Keratinocyte (primary cell): Measurements from ENCODE around the gene GALNT6. TPM values are rescaled to one million over a fixed set of nuclear protein-coding genes. Genes with fewer than 3 reads are reported as not detected.

Experiments used
- DNase-seq: peaks from one replicate; pipeline ENCODE4 v3.0.0-alpha.2; 2011; ENCODE audit warnings: low read depth, missing footprints, low spot score
- FAIRE-seq: peaks from 2 replicates; lab custom pipeline; 2011; peaks lifted over from hg19 to GRCh38; lab: Jason Lieb, UNC
- H2AFZ ChIP-seq: 2 replicates; pipeline ENCODE4 v1.6.0; 2012; ENCODE audit warnings: low read length, control low read depth, inconsistent platforms; ENCODE audit not compliant: control insufficient read depth
- H3K27ac ChIP-seq: 2 replicates; pipeline ENCODE4 v1.5.1; 2011; ENCODE audit warnings: low read length; ENCODE audit not compliant: control insufficient read depth, insufficient read depth
- H3K27me3 ChIP-seq: 3 replicates; pipeline ENCODE4 v1.6.0; 2011; ENCODE audit warnings: low read length; ENCODE audit not compliant: control insufficient read depth, insufficient read depth; ENCODE audit errors: extremely low read depth
- H3K36me3 ChIP-seq, 2 experiments: 2 replicates in 1 of 2; 3 replicates in 1 of 2; pipeline ENCODE4 v1.5.1; 2011; ENCODE audit warnings: low read length in 2 of 2, mild to moderate bottlenecking in 1 of 2; ENCODE audit not compliant: control insufficient read depth in 2 of 2, insufficient read depth in 2 of 2; ENCODE audit errors: extremely low read depth in 1 of 2
- H3K4me1 ChIP-seq: 3 replicates; pipeline ENCODE4 v1.5.1; 2011; ENCODE audit warnings: low read length; ENCODE audit not compliant: control insufficient read depth, insufficient read depth; ENCODE audit errors: extremely low read depth
- H3K4me2 ChIP-seq: 3 replicates; pipeline ENCODE4 v1.6.0; 2011; ENCODE audit warnings: low read depth, low read length; ENCODE audit not compliant: control insufficient read depth, insufficient read depth; ENCODE audit errors: extremely low read depth
- H3K4me3 ChIP-seq, 3 experiments: fragments of 200-600 bp in 1 of 3; sonication (generic) in 1 of 3; 2 replicates in 2 of 3; 3 replicates in 1 of 3; pipeline ENCODE4 v1.5.1; 2011 to 2016; ENCODE audit warnings: low read length in 3 of 3, mild to moderate bottlenecking in 3 of 3, control low read depth in 2 of 3, inconsistent platforms in 1 of 3, low read depth in 1 of 3, mixed read lengths in 1 of 3, mixed run types in 1 of 3, moderate library complexity in 1 of 3; ENCODE audit not compliant: control insufficient read depth in 2 of 3, insufficient read depth in 2 of 3; ENCODE audit errors: extremely low read depth in 1 of 3
- H3K79me2 ChIP-seq: 2 replicates; pipeline ENCODE4 v1.6.0; 2012; ENCODE audit warnings: low read length; ENCODE audit not compliant: control insufficient read depth, insufficient read depth
- H3K9ac ChIP-seq: 3 replicates; pipeline ENCODE4 v1.6.0; 2011; ENCODE audit warnings: low read length; ENCODE audit not compliant: control insufficient read depth, insufficient read depth; ENCODE audit errors: extremely low read depth
- H3K9me1 ChIP-seq: 3 replicates; pipeline ENCODE4 v1.6.0; 2011; ENCODE audit warnings: low read length; ENCODE audit not compliant: control insufficient read depth, insufficient read depth; ENCODE audit errors: extremely low read depth
- H3K9me3 ChIP-seq: 2 replicates; pipeline ENCODE4 v1.5.1; 2012; ENCODE audit warnings: low read depth, low read length; ENCODE audit not compliant: control insufficient read depth
- H4K20me1 ChIP-seq: 3 replicates; pipeline ENCODE4 v1.6.0; 2011; ENCODE audit warnings: low read length; ENCODE audit not compliant: control insufficient read depth, insufficient read depth; ENCODE audit errors: extremely low read depth
- EZH2 ChIP-seq: IDR thresholded peaks from one replicate; pipeline ENCODE4 v1.6.1; 2012; ENCODE audit warnings: inconsistent platforms, mild to moderate bottlenecking, low read length, moderate library complexity
- dilution Hi-C: fragments of 300-500 bp; cut with MboI; formaldehyde crosslinking; loops from one replicate; pipeline ENCODE4 v1.7.0; 2020; ENCODE audit warnings: low sequenced_read_pairs; ENCODE audit not compliant: extremely low pct_ligation_motif_present
- polyA plus RNA-seq, 5 experiments: library from polyadenylated mRNA; depleted of rRNA in 3 of 5; stranded (reverse) in 3 of 5; stranded (forward) in 1 of 5; unstranded in 1 of 5; fragments of >200 nt; gene quantifications; 1 replicate in 1 of 5; 2 replicates in 3 of 5; 3 replicates in 1 of 5; pipeline versions ENCODE4 v1.2.1 to v1.2.3, GENCODE V29; 2011 to 2012; ENCODE audit warnings: missing spikeins in 2 of 5, low read depth in 1 of 5, low replicate concordance in 1 of 5
- TF ChIP-seq, protein P1 (sequence below), 3 experiments: IDR thresholded peaks in 1 of 3; conservative IDR thresholded peaks in 1 of 3; optimal IDR thresholded peaks in 1 of 3; 2 replicates in 2 of 3; 3 replicates in 1 of 3; pipeline versions ENCODE3 to v1.5.1; 2011; ENCODE audit warnings: low read length in 3 of 3, mild to moderate bottlenecking in 3 of 3, moderate library complexity in 2 of 3, control low read depth in 1 of 3, inconsistent platforms in 1 of 3; ENCODE audit not compliant: insufficient read depth in 2 of 3; ENCODE audit errors: extremely low read depth in 1 of 3

GALNT6 gene
- polyA plus RNA-seq, 1 donor (not counting 4 experiments of a cell fraction or from before 2014, with no cell fraction given), result 42.7 TPM

DNA sequence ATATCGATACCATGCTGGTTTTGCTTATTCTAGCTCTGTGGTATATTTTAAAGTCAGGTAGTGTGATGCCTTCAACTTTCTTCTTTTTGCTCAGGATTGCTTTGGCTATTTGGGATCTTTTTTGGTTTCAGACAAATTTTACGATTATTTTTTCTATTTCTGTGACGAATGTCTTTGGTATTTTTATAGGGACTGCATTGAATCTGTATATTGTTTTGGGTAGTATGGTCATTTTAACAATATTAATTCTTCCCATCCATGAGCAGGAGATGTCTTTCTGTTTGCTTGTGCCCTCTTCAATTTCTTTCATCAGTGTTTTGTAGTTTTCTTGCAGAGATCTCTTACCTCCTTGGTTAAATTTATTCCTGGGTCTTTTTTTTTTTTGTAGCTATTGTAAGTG, 22.6 kb upstream of the GALNT6 start:
- FAIRE-seq, result no peak

DNA sequence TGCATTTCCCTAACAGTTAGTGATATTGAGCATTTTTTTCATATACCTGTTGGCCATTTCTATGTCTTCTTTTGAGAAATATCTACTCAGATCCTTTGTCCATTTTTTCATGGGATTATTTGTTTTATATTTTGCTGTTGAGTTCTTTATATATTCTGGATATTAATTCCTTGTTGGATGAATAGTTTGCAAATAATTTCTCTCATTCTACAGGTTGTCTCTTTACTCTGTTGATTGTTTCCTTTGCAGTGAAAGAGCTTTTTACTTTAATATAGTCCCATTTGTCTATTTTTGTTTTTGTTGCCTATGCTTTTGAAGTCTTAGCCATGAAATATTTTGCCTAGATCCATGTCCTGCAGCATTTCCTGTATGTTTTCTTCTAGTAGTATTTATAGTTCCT, 21.9 kb upstream of the GALNT6 start:
- Histone ChIP-seq H3K9me1 (no peaks in the 10 kb centered on the region), H3K79me2 (no peaks in the 10 kb centered on the region), H3K9me3 (no peaks in the 10 kb centered on the region), H3K27me3 (no peaks in the 10 kb centered on the region), H4K20me1 (no peaks in the 10 kb centered on the region), H3K4me1 (no peaks in the 10 kb centered on the region), H3K27ac (no peak overlapping the region), H3K36me3 (no peaks in the 10 kb centered on the region), H3K9ac (no peak overlapping the region), H3K4me2 (no peak overlapping the region), H2AFZ (no peak overlapping the region), H3K4me3 (no peak overlapping the region)
- TF ChIP-seq, protein P1, sequence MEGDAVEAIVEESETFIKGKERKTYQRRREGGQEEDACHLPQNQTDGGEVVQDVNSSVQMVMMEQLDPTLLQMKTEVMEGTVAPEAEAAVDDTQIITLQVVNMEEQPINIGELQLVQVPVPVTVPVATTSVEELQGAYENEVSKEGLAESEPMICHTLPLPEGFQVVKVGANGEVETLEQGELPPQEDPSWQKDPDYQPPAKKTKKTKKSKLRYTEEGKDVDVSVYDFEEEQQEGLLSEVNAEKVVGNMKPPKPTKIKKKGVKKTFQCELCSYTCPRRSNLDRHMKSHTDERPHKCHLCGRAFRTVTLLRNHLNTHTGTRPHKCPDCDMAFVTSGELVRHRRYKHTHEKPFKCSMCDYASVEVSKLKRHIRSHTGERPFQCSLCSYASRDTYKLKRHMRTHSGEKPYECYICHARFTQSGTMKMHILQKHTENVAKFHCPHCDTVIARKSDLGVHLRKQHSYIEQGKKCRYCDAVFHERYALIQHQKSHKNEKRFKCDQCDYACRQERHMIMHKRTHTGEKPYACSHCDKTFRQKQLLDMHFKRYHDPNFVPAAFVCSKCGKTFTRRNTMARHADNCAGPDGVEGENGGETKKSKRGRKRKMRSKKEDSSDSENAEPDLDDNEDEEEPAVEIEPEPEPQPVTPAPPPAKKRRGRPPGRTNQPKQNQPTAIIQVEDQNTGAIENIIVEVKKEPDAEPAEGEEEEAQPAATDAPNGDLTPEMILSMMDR (optimal IDR thresholded peaks at IDR 0.05 in 1 of 3, IDR thresholded peaks at IDR 0.05 in 1 of 3, conservative IDR thresholded peaks at IDR 0.05 in 1 of 3; ENCODE audit: extremely low read depth in 1 of 3, insufficient read depth in 2 of 3, low read length in 3 of 3), result no peak
- TF ChIP-seq EZH2, result no peak
- dilution Hi-C loops, result no loop called here
- FAIRE-seq, result no peak
- no peak for DNase-seq

More for the DNA sequence above, 22.6 kb upstream of the GALNT6 start:
- no peak for DNase-seq
- TF ChIP-seq, protein P1 (optimal IDR thresholded peaks at IDR 0.05 in 1 of 3, IDR thresholded peaks at IDR 0.05 in 1 of 3, conservative IDR thresholded peaks at IDR 0.05 in 1 of 3; ENCODE audit: extremely low read depth in 1 of 3, insufficient read depth in 2 of 3, low read length in 3 of 3), result no peak
- no peak for TF ChIP-seq EZH2
- H3K27ac ChIP-seq, result no peak overlapping the region
- H3K27me3 ChIP-seq, result no peaks in the 10 kb centered on the region
- no peaks in the 10 kb centered on the region for H3K9me1 ChIP-seq
- no peaks in the 10 kb centered on the region for H3K36me3 ChIP-seq
- H3K4me2 ChIP-seq, result no peak overlapping the region
- H3K4me3 ChIP-seq, result no peak overlapping the region
- H2AFZ ChIP-seq, result no peak overlapping the region
- dilution Hi-C loops, result no loop called here
- H3K79me2 ChIP-seq, result no peaks in the 10 kb centered on the region
- H3K9ac ChIP-seq, result no peak overlapping the region
- H3K9me3 ChIP-seq, result no peaks in the 10 kb centered on the region
- no peaks in the 10 kb centered on the region for H4K20me1 ChIP-seq
- H3K4me1 ChIP-seq, result no peaks in the 10 kb centered on the region
